Neural cell (in vitro differentiated cells): Measurements from ENCODE around the gene MGAT5. TPM values are rescaled to one million over a fixed set of nuclear protein-coding genes. Genes with fewer than 3 reads are reported as not detected.

Experiments
- H2AFZ ChIP-seq: fragments of 200-600, 300-800 bp; sonication (generic), shearing (Covaris generic); 2 replicates; pipeline ENCODE4 v1.6.0; 2014; ENCODE audit warnings: low read depth, mild to moderate bottlenecking, antibody characterized with exemption, low read length, moderate library complexity
- H3F3A ChIP-seq: fragments of 200-600 bp; shearing (Covaris generic); 2 replicates; pipeline ENCODE4 v1.6.1; 2016; ENCODE audit warnings: mild to moderate bottlenecking, moderate library complexity, mixed read lengths, antibody characterized with exemption, low read length; ENCODE audit not compliant: insufficient read depth, poor library complexity, severe bottlenecking
- H3K27ac ChIP-seq: fragments of 200-600, 300-800 bp; sonication (generic), shearing (Covaris generic); 2 replicates; pipeline ENCODE4 v1.5.1; 2014; ENCODE audit warnings: mild to moderate bottlenecking, low read length, moderate library complexity
- H3K27me3 ChIP-seq: fragments of 300-800, 200-600 bp; sonication (generic), shearing (Covaris generic); 2 replicates; pipeline ENCODE4 v1.6.0; 2014; ENCODE audit warnings: mild to moderate bottlenecking, low read depth, low read length, moderate library complexity; ENCODE audit not compliant: insufficient read depth
- H3K36me3 ChIP-seq: fragments of 300-800, 200-600 bp; sonication (generic), shearing (Covaris generic); 2 replicates; pipeline ENCODE4 v1.5.1; 2014; ENCODE audit warnings: mild to moderate bottlenecking, antibody characterized with exemption, low read length, moderate library complexity; ENCODE audit not compliant: insufficient read depth
- H3K4me2 ChIP-seq: fragments of 300-800, 200-600 bp; sonication (generic), shearing (Covaris generic); 2 replicates; pipeline ENCODE4 v1.6.0; 2014; ENCODE audit warnings: mild to moderate bottlenecking, low read length
- H3K4me3 ChIP-seq: fragments of 300-800, 200-600 bp; sonication (generic), shearing (Covaris generic); 2 replicates; pipeline ENCODE4 v1.5.1; 2014; ENCODE audit warnings: mild to moderate bottlenecking, low read length, moderate library complexity
- H3K79me2 ChIP-seq: fragments of 200-600 bp; shearing (Covaris generic); replicated peaks from 2 replicates; pipeline ENCODE4 v1.6.0; 2014; ENCODE audit warnings: mild to moderate bottlenecking, low read length, moderate library complexity; ENCODE audit not compliant: insufficient read depth
- H3K9ac ChIP-seq: fragments of 300-800, 200-600 bp; sonication (generic), shearing (Covaris generic); 2 replicates; pipeline ENCODE4 v1.6.1; 2016; ENCODE audit warnings: mild to moderate bottlenecking, low read length, mixed read lengths
- H3K9me2 ChIP-seq: fragments of 200-600 bp; shearing (Covaris generic); 2 replicates; pipeline ENCODE4 v1.6.1; 2016; ENCODE audit warnings: mild to moderate bottlenecking, low read length, mixed read lengths; ENCODE audit not compliant: insufficient read depth
- H3K9me3 ChIP-seq: fragments of 200-600, 300-800 bp; sonication (generic), shearing (Covaris generic); 2 replicates; pipeline ENCODE4 v1.6.1; 2016; ENCODE audit warnings: mild to moderate bottlenecking, mixed run types, low read length, moderate library complexity, mixed read lengths
- H4K20me1 ChIP-seq: fragments of 200-600 bp; shearing (Covaris generic); 2 replicates; pipeline ENCODE4 v1.6.1; 2016; ENCODE audit warnings: mild to moderate bottlenecking, mixed run types; ENCODE audit not compliant: insufficient read depth
- EP300 ChIP-seq: fragments of 450-650 bp; conservative IDR thresholded peaks from 2 replicates; pipeline ENCODE4 v1.6.1; 2014; ENCODE audit warnings: antibody characterized with exemption, mild to moderate bottlenecking, moderate library complexity; ENCODE audit not compliant: poor library complexity, severe bottlenecking
- EZH2 ChIP-seq: fragments of 200-600, 300-800 bp; shearing (Covaris generic), sonication (generic); IDR thresholded peaks from 2 replicates; pipeline ENCODE4 v1.6.1; 2014; ENCODE audit warnings: antibody characterized with exemption, low read length, borderline replicate concordance, mild to moderate bottlenecking; ENCODE audit not compliant: insufficient read depth, poor library complexity, severe bottlenecking
- MXI1 ChIP-seq: fragments of 450-650 bp; conservative IDR thresholded peaks from 2 replicates; pipeline ENCODE4 v1.6.1; 2014; ENCODE audit warnings: antibody characterized with exemption, mild to moderate bottlenecking; ENCODE audit not compliant: poor library complexity, severe bottlenecking
- POLR2AphosphoS5 ChIP-seq: IDR thresholded peaks from 2 replicates; pipeline ENCODE4 v1.6.1; 2012
- RAD21 ChIP-seq: fragments of 450-650 bp; conservative IDR thresholded peaks from 2 replicates; pipeline ENCODE4 v1.6.1; 2014; ENCODE audit warnings: antibody characterized with exemption, mild to moderate bottlenecking, moderate library complexity
- SMC3 ChIP-seq: fragments of 450-650 bp; conservative IDR thresholded peaks from 2 replicates; pipeline ENCODE4 v1.6.1; 2014; ENCODE audit warnings: antibody characterized with exemption, mild to moderate bottlenecking, moderate library complexity; ENCODE audit not compliant: poor library complexity
- TAF1 ChIP-seq: IDR thresholded peaks from 2 replicates; pipeline ENCODE4 v1.6.1; 2012; ENCODE audit warnings: low read depth
- polyA plus RNA-seq: library from polyadenylated mRNA; depleted of rRNA; stranded (reverse); fragments of >200 nt; gene quantifications from 2 replicates; pipeline ENCODE4 v1.2.3, GENCODE V29; 2014
- TF ChIP-seq, protein P1 (sequence below): fragments of 450-650 bp; IDR thresholded peaks from 2 replicates; pipeline ENCODE4 v1.5.1; 2014; ENCODE audit warnings: antibody characterized with exemption, mild to moderate bottlenecking, moderate library complexity; ENCODE audit not compliant: poor library complexity, severe bottlenecking
- TF ChIP-seq, protein P2 (sequence below): IDR thresholded peaks from 2 replicates; pipeline ENCODE4 v1.6.1; 2012; ENCODE audit warnings: borderline replicate concordance

Gene MGAT5
- polyA plus RNA-seq, 1 donor from 2014 or later, result 40.9 TPM

- H3K9me3 ChIP-seq, result no peaks in the 10 kb centered on the region
- H3K9me2 ChIP-seq, result no peaks in the 10 kb centered on the region
- H2AFZ ChIP-seq, result no peak overlapping the region
- no peak overlapping the region for H3K4me2 ChIP-seq
- no peaks in the 10 kb centered on the region for H3F3A ChIP-seq
- no peaks in the 10 kb centered on the region for H3K36me3 ChIP-seq
- H3K27me3 ChIP-seq, result no peaks in the 10 kb centered on the region
- no peaks in the 10 kb centered on the region for H3K79me2 ChIP-seq
- H4K20me1 ChIP-seq, result no peaks in the 10 kb centered on the region
- H3K27ac ChIP-seq, result no peak overlapping the region
- TF ChIP-seq EP300 (no peak), MXI1 (no peak), TAF1 (no peak), POLR2AphosphoS5 (no peak), SMC3 (no peak), EZH2 (no peak), RAD21 (no peak)
- TF ChIP-seq, protein P1, sequence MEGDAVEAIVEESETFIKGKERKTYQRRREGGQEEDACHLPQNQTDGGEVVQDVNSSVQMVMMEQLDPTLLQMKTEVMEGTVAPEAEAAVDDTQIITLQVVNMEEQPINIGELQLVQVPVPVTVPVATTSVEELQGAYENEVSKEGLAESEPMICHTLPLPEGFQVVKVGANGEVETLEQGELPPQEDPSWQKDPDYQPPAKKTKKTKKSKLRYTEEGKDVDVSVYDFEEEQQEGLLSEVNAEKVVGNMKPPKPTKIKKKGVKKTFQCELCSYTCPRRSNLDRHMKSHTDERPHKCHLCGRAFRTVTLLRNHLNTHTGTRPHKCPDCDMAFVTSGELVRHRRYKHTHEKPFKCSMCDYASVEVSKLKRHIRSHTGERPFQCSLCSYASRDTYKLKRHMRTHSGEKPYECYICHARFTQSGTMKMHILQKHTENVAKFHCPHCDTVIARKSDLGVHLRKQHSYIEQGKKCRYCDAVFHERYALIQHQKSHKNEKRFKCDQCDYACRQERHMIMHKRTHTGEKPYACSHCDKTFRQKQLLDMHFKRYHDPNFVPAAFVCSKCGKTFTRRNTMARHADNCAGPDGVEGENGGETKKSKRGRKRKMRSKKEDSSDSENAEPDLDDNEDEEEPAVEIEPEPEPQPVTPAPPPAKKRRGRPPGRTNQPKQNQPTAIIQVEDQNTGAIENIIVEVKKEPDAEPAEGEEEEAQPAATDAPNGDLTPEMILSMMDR, result no peak
- TF ChIP-seq, protein P2, sequence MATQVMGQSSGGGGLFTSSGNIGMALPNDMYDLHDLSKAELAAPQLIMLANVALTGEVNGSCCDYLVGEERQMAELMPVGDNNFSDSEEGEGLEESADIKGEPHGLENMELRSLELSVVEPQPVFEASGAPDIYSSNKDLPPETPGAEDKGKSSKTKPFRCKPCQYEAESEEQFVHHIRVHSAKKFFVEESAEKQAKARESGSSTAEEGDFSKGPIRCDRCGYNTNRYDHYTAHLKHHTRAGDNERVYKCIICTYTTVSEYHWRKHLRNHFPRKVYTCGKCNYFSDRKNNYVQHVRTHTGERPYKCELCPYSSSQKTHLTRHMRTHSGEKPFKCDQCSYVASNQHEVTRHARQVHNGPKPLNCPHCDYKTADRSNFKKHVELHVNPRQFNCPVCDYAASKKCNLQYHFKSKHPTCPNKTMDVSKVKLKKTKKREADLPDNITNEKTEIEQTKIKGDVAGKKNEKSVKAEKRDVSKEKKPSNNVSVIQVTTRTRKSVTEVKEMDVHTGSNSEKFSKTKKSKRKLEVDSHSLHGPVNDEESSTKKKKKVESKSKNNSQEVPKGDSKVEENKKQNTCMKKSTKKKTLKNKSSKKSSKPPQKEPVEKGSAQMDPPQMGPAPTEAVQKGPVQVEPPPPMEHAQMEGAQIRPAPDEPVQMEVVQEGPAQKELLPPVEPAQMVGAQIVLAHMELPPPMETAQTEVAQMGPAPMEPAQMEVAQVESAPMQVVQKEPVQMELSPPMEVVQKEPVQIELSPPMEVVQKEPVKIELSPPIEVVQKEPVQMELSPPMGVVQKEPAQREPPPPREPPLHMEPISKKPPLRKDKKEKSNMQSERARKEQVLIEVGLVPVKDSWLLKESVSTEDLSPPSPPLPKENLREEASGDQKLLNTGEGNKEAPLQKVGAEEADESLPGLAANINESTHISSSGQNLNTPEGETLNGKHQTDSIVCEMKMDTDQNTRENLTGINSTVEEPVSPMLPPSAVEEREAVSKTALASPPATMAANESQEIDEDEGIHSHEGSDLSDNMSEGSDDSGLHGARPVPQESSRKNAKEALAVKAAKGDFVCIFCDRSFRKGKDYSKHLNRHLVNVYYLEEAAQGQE, result no peak
- no peak overlapping the region for H3K4me3 ChIP-seq
- no peak overlapping the region for H3K9ac ChIP-seq
Measured at GRCh38 chr2:134453973-134454372, 200.1 kb downstream of the MGAT5 start.

- Histone ChIP-seq H2AFZ (no peak overlapping the region), H4K20me1 (no peaks in the 10 kb centered on the region), H3K9me3 (no peaks in the 10 kb centered on the region), H3K9me2 (no peaks in the 10 kb centered on the region), H3K79me2 (no peaks in the 10 kb centered on the region), H3K4me3 (no peak overlapping the region), H3K4me2 (no peak overlapping the region), H3K27ac (no peak overlapping the region), H3K36me3 (no peaks in the 10 kb centered on the region), H3K9ac (no peak overlapping the region), H3F3A (no peaks in the 10 kb centered on the region), H3K27me3 (no peaks in the 10 kb centered on the region)
- TF ChIP-seq, protein P2, result no peak
- TF ChIP-seq MXI1 (no peak), RAD21 (no peak), TAF1 (no peak), POLR2AphosphoS5 (no peak), SMC3 (no peak), EP300 (no peak), EZH2 (no peak)
- TF ChIP-seq, protein P1, result no peak
Measured at GRCh38 chr2:134454426-134454825, 200.6 kb downstream of the MGAT5 start.
